GM12891 (cell line): ENCODE results near the gene SLC7A11.

Source experiments
- PAX5 ChIP-seq: IDR thresholded peaks from 2 replicates; pipeline ENCODE4 v1.6.1; 2011; ENCODE audit warnings: low read length, moderate library complexity, mild to moderate bottlenecking; ENCODE audit not compliant: insufficient read depth, severe bottlenecking
- POLR2A ChIP-seq: IDR thresholded peaks from 2 replicates; pipeline ENCODE4 v1.6.1; 2011; ENCODE audit warnings: low read depth, low read length, control low read depth
- POLR2AphosphoS5 ChIP-seq: IDR thresholded peaks from 2 replicates; pipeline ENCODE4 v1.6.1; 2011; ENCODE audit warnings: low read depth, low read length, control low read depth
- POU2F2 ChIP-seq: IDR thresholded peaks from 2 replicates; pipeline ENCODE4 v1.6.1; 2011; ENCODE audit warnings: low read depth, mild to moderate bottlenecking, control low read depth, low read length, moderate library complexity
- SPI1 ChIP-seq: IDR thresholded peaks from 2 replicates; pipeline ENCODE4 v1.6.1; 2011; ENCODE audit warnings: low read depth, low read length, control low read depth
- TAF1 ChIP-seq: IDR thresholded peaks from 2 replicates; pipeline ENCODE4 v1.6.1; 2011; ENCODE audit warnings: low read depth, low read length, control low read depth

DNA sequence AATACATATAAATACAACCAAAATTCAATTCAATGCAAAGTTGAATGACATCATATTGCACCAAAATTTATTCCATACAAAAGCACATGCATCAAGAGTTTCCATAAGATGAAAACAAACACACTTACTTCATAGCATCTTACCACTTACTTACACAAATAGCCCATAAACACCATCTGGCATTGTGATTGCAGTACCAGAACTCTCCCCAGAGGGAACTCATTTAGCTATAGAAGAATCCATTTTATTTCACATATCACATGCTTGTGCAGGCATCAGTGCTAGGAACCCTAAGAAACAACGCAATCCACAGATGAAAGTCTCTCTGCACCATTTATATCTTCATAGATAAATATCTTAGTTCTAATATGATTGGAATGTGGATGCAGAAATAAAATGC is 77.9 kb downstream of the SLC7A11 start:
- TF ChIP-seq POLR2A (no peak), POLR2AphosphoS5 (no peak), SPI1 (no peak), POU2F2 (no peak), PAX5 (no peak), TAF1 (no peak)
